Neural crest cell (in vitro differentiated cells): ENCODE measurements around the gene AGR3. TPM values are rescaled to one million over a fixed set of nuclear protein-coding genes. Genes with fewer than 3 reads are reported as not detected.

ENCODE experiments used
- DNase-seq: peaks from one replicate; pipeline ENCODE4 v3.0.0; 2021; ENCODE audit warnings: low read depth, mixed read lengths, low spot score
- H3K27ac Mint-ChIP-seq: one replicate; pipeline ENCODE4 v1.8.0; 2021; ENCODE audit warnings: mild to moderate bottlenecking, mixed read lengths; ENCODE audit not compliant: unreplicated experiment
- H3K27me3 Mint-ChIP-seq: 2 replicates; pipeline ENCODE4 v1.8.0; 2021; ENCODE audit warnings: low read depth, mild to moderate bottlenecking, mixed read lengths
- H3K36me3 Mint-ChIP-seq: 2 replicates; pipeline ENCODE4 v1.8.0; 2021; ENCODE audit warnings: low read depth, mild to moderate bottlenecking, mixed read lengths
- H3K4me1 Mint-ChIP-seq: 2 replicates; pipeline ENCODE4 v1.8.0; 2021; ENCODE audit warnings: mixed read lengths
- H3K4me3 Mint-ChIP-seq: one replicate; pipeline ENCODE4 v1.8.0; 2021; ENCODE audit warnings: mild to moderate bottlenecking, mixed read lengths
- H3K9me3 Mint-ChIP-seq: 2 replicates; pipeline ENCODE4 v1.8.0; 2021; ENCODE audit warnings: mixed read lengths
- CTCF ChIP-seq: fragments of 200-600 bp; sonication (generic); conservative IDR thresholded peaks from 2 replicates; pipeline ENCODE4 v1.5.0; 2021; ENCODE audit warnings: antibody characterized with exemption, mild to moderate bottlenecking
- total RNA-seq: library from RNA; stranded (reverse); gene quantifications from 2 replicates; pipeline ENCODE4 v1.2.1, GENCODE V29; 2021

Gene AGR3
- total RNA-seq, 1 donor from 2014 or later, result not detected

DNA sequence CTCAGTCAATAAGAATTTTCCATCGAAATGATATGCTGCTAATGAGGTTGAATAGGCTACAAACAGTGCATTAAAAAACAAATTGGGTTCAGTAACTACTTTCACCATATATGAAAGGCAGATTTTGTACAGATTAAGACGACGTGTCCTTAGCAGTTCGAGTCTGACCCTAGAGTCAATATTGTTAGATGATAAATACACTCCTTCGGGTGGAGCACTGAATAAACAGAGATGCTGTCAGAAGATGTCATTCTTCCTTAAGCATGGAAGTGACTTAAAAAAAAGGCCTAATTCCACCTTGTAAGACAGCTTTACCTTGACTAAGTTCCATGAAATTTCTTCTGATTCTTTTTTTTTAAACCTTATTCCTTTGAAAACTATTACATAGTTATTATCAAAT lies 71.2 kb downstream of the AGR3 start:
- no peak for TF ChIP-seq CTCF
- Mint-ChIP-seq H3K4me3 (no peak overlapping the region), H3K27me3 (no peaks in the 10 kb centered on the region), H3K9me3 (no peaks in the 10 kb centered on the region), H3K36me3 (no peaks in the 10 kb centered on the region), H3K27ac (no peak overlapping the region), H3K4me1 (no peaks in the 10 kb centered on the region)
- DNase-seq, result no peak

DNA sequence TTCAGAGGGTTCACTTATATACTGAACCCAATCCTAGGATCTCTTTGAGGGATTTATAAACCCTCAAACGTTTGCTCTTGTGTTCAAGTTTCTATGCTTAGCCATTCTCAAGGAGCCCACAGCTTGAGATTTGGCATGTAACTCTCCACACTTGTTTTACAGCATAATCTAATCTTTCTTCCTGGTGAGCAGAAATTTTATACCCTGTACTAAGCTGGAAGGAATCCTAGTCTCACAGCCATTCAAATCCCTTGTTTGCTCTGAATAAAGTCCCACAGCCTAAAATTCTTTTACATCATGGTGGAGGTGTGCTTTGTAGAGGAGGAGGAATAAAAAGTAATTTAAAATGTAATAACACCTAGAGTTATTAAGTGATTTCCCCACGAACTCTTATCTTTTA lies 71.7 kb downstream of the AGR3 start:
- H3K36me3 Mint-ChIP-seq, result no peaks in the 10 kb centered on the region
- no peak for TF ChIP-seq CTCF
- no peaks in the 10 kb centered on the region for H3K27me3 Mint-ChIP-seq
- H3K4me1 Mint-ChIP-seq, result no peaks in the 10 kb centered on the region
- no peak for DNase-seq
- H3K9me3 Mint-ChIP-seq, result no peaks in the 10 kb centered on the region
- no peak overlapping the region for H3K4me3 Mint-ChIP-seq
- no peak overlapping the region for H3K27ac Mint-ChIP-seq

Other genes starting within 250 kb of the AGR3 start
- gene ANKMY2, start 236.2 kb downstream of the AGR3 start, total RNA-seq, result 24.7 and 25.0 TPM in 2 replicates
- gene BZW2, start 235.8 kb downstream of the AGR3 start, total RNA-seq, result 98.2 and 108 TPM in 2 replicates
- gene TSPAN13, start 128.2 kb downstream of the AGR3 start, total RNA-seq, result 36.7 and 37.3 TPM in 2 replicates
- not detected in 2 replicates for gene AGR2, start 77.0 kb downstream of the AGR3 start, total RNA-seq